Dedifferentiated amniotic fluid mesenchymal stem cell (primary cell): Measurements from ENCODE around the gene CLEC12A.
A peak's percentile ranks its signal among the peaks of the same experiment; 100 is the strongest.
"Not testable (repeated sequence)": the region's sequence is repeated elsewhere in the genome, so short reads cannot be mapped to it uniquely, and the experiment has no call there.

Experiments used
- DNase-seq: peaks from one replicate; pipeline ENCODE4 v3.0.0-alpha.2; 2016; ENCODE audit errors: extremely low spot score

The CLEC12A gene

GRCh38 chr12:9971181-9971580, at the start of gene CLEC12A:
CLEC12A (plus strand) TSS chr12:9971409; CDS start chr12:9971597, 188 bp downstream.
- no peak for DNase-seq

- no peak for DNase-seq
Observed at GRCh38 chr12:9922429-9922828, 48.8 kb upstream of the CLEC12A start.

- peak; percentile 37 for DNase-seq
Observed at GRCh38 chr12:9925705-9926393, 45.4 kb upstream of the CLEC12A start.

- DNase-seq, result no peak
Observed at GRCh38 chr12:9926876-9927275, 44.3 kb upstream of the CLEC12A start.

GRCh38 chr12:9928607-9929006, 42.6 kb upstream of the CLEC12A start:
- no peak for DNase-seq

GRCh38 chr12:9931245-9931644, 40.0 kb upstream of the CLEC12A start:
- no peak for DNase-seq

- DNase-seq, result no peak
Observed at GRCh38 chr12:9932270-9932669, 38.9 kb upstream of the CLEC12A start, which contains the start of gene CLEC2A. CLEC2A (minus strand) TSS chr12:9932370; CDS start chr12:9932329, 41 bp downstream.

- no peak for DNase-seq
Observed at GRCh38 chr12:9933958-9934357, 37.3 kb upstream of the CLEC12A start.

- no peak for DNase-seq
Observed at GRCh38 chr12:9935026-9935425, 36.2 kb upstream of the CLEC12A start.

GRCh38 chr12:9936591-9936990, 34.6 kb upstream of the CLEC12A start:
- no peak for DNase-seq

- no peak for DNase-seq
Observed at GRCh38 chr12:9940375-9940774, 30.8 kb upstream of the CLEC12A start.

- DNase-seq, result no peak
Observed at GRCh38 chr12:9941838-9942237, 29.4 kb upstream of the CLEC12A start.

GRCh38 chr12:9943240-9943639, 28.0 kb upstream of the CLEC12A start:
- DNase-seq, result no peak

- no peak for DNase-seq
Observed at GRCh38 chr12:9944391-9944790, 26.8 kb upstream of the CLEC12A start.

GRCh38 chr12:9947674-9948073, 23.5 kb upstream of the CLEC12A start:
- DNase-seq, result no peak

- no peak for DNase-seq
Observed at GRCh38 chr12:9948606-9949296, 22.5 kb upstream of the CLEC12A start.

GRCh38 chr12:9951026-9951675, 20.1 kb upstream of the CLEC12A start:
- DNase-seq, result no peak

- DNase-seq, result not testable (repeated sequence)
Observed at GRCh38 chr12:9952954-9953729, 18.1 kb upstream of the CLEC12A start.

- DNase-seq, result no peak
Observed at GRCh38 chr12:9957834-9958233, 13.4 kb upstream of the CLEC12A start.

- no peak for DNase-seq
Observed at GRCh38 chr12:9960590-9960989, 10.6 kb upstream of the CLEC12A start.

- no peak for DNase-seq
Observed at GRCh38 chr12:9961106-9961505, 10.1 kb upstream of the CLEC12A start.

- DNase-seq, result no peak
Observed at GRCh38 chr12:9961901-9962300, 9.3 kb upstream of the CLEC12A start.
